Measurements from ENCODE around the gene EGLN1.
"Not testable (repeated sequence)": the region's sequence is repeated elsewhere in the genome, so short reads cannot be mapped to it uniquely, and the experiment has no call there.

The EGLN1 gene

DNA sequence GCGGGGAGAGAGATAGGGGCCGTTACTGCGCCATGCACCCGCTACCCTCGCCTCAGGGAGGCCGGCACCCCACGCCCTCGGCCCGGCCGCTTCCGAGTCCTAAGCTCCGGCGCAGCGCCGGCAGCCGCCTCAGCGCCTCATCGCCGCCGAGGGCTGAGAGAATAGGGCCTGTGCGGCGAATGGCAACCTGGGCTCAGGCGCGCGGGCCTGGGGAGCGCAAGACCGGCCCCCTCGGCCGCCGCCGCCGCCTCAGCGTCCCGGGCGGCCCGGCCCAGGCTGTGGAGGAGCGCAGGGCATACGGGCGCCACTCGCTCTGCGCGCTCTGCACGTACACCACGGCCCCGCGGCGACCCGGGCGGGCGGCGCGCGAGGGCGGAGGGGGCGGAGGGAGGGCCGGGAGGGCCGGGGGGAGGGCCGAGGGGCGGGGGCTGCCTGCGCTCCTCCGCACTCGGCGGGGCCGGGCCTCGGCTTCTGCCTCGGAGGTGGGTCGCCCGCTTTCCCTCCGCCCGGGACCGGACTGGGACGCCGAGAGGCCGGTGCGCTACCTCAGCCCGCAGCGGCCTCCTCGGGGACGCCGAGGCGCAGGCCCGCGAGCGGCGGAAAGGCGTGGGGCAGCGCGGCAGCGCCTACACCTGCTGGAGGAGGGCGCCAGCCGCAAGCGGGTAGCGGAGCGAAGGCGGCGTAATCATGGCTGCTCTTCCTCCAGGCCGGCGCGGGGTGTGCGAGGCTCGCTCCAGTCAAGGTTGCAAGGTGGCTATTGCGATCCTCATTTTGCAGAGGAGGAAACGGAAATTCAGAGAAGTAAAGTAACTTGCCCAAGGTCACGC, at the start of gene EGLN1:
Gene EGLN1, minus strand, starts transcription at position 317 of the 827 bp plus-strand sequence. CDS start 399 bp downstream, outside the sequence.
- DNase-seq (ENCODE audit: low read depth in 2 of 2) = peak; percentile 63 to 68

DNA sequence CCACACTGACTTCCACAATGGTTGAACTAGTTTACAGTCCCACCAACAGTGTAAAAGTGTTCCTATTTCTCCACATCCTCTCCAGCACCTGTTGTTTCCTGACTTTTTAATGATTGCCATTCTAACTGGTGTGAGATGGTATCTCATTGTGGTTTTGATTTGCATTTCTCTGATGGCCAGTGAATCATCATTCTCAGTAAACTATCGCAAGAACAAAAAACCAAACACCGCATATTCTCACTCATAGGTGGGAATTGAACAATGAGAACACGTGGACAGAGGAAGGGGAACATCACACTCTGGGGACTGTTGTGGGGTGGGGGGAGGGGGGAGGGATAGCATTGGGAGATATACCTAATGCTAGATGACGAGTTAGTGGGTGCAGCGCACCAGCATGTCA, 49.4 kb upstream of the EGLN1 start:
- DNase-seq (ENCODE audit: low read depth in 2 of 2) = not testable (repeated sequence)

DNA sequence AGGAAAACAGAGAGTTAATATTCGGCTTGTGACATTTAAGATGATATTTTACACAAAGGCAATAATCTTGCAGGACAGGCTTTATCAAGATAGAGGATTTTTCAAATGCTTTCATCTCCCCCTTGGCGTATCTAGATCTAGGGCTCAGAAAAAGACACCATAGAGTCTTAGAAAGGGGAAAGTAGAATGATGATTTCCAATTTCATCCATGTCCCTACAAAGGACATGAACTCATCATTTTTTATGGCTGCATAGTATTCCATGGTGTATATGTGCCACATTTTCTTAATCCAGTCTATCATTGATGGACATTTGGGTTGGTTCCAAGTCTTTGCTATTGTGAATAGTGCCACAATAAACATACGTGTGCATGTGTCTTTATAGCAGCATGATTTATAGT, 48.9 kb upstream of the EGLN1 start:
- DNase-seq (ENCODE audit: low read depth in 2 of 2) = not testable (repeated sequence)

DNA sequence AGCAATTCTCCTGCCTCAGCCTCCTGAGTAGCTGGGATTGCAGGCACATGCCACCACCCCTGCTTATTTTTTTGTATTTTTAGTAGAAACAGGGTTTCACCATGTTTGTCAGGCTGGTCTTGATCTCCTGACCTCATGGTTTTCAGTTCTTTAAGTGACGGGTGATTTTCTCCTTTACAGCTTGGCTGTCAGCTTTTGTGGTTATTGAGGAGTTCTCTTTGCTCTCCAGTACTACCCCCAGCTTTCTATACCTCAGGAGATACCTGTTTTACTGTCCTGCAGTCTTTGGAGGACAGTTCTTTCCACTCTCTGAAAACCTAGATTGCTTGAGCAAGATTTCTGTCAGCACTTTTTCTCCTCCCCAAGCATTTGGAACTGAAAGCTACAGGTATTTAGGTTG, 45.9 kb upstream of the EGLN1 start:
- DNase-seq (ENCODE audit: low read depth in 2 of 2) = no peak

DNA sequence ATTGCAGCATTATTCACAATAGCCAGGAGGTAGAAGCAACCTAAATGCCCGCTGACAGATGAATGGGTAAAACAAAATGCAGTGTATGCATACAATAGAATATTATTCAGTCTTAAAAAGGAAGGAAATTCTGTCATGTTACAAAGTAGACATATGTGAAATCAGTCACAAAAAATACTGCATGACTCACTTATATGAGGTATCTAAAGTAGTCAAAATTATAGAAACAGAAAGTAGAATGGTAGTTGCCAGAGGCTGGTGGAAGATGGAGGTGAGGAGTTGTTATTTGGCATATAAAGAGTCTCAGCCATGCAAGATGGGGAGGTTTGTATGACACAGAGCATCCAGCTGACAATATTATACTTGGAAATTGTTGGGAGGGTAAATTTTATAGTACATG, 43.0 kb upstream of the EGLN1 start:
- no peak for DNase-seq (ENCODE audit: low read depth in 2 of 2)

DNA sequence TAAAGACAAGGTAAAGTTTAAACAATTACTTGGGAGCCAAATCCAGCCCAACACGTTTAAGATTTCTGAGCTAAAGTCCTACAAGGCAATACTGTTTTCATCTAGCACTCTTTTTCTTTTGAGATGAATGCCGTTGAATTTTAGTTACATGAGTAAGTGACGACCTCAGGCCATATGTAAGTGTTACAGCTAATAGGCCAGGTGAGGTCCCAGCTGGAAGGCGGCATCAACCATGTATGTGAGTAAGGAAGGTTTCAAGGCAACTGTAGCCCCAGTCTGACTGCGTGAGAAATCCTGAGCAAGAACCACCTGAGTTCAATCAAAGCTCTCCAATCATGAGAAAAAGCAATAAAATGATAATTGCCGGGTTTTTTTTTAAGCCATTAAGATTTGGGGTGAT, 41.5 kb upstream of the EGLN1 start:
- no peak for DNase-seq (ENCODE audit: low read depth in 2 of 2)

DNA sequence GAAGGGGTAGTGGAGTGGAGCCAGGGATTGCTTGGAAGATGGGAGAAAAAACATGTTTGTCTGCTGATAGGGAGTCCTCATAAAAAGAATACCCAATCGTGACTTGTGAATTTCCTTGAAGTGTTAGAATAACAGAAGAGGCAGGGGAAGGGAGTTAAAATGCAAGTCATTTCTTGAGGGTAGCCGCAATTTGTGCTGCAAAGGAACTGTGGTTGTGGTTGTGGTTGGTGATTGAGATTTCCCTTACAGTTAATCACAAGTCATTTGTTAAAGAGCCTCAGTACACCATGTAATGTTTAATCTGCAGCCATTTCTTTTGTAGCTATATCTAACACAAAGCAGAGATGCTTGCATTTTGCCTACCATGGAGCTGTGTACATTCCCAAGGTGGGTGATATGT, 38.5 kb upstream of the EGLN1 start:
- DNase-seq (ENCODE audit: low read depth in 2 of 2) = peak; percentile 34 to 41

DNA sequence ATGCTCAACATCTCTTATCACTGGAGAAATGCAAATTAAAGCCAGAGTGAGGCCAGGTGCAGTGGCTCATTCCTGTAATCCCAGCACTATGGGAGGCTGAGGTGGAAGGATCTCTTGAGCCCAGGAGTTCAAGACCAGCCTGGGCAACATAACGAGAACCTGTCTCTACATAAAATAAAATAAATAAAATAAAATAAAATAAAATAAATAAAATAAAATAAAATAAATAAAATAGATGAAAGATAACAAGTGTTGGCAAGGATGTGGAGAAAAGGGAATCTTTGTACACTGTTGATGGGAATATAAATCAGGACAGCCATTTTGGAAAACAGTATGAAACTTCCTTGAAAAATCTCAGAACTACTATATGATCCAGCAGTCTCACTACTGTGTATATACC, 37.4 kb upstream of the EGLN1 start:
- not testable (repeated sequence) for DNase-seq (ENCODE audit: low read depth in 2 of 2)

DNA sequence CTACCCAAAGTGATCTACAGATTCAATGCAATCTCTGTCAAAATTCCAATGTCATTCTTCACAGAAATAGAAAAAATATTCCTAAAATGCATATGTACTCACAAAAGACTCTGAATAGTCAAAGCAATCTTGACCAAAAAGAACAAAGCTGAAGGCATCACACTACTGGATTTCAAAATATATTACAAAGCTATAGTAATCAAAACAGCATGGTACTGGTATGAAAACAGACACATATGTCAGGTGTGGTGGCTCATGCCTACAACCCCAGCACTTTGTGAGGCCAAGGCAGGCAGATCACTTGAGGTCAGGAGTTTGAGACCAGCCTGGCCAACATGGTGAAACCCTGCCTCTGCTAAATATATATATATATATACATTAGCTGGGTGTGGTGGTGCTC, 35.9 kb upstream of the EGLN1 start:
- DNase-seq (ENCODE audit: low read depth in 2 of 2) = not testable (repeated sequence)

DNA sequence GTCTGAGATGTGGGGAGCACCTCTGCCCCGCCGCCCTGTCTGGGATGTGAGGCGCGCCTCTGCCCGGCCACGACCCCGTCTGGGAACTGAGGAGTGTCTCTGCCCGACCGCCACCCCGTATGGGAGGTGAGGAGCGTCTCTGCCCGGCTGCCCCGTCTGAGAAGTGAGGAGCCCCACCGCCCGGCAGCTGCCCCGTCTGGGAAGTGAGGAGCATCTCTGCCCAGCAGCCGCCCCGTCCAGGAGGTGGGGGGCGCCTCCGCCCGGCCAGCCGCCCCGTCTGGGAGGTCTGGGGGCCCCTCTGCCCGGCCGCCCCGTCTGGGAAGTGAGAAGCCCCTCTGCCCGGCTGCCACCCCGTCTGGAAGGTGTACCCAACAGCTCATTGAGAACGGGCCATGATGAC, 32.0 kb upstream of the EGLN1 start:
- not testable (repeated sequence) for DNase-seq (ENCODE audit: low read depth in 2 of 2)

DNA sequence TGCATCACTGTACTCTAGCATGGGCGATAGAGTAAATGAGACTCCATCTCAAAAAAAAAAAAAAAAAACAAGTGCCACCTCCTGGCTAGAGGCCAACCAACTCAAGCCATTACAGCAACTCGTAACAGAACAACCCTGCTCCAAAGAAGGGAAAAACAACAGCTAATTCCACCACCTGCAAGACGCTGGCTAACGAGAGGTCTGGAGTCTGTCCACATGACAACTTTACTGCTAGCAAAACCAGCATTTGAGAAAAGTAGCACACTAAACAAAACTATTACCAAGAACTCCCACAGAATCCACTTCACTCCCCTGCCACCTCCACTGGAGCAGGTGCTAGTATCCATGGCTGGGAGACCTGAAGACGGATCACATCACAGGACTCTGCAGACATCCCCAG, 24.1 kb upstream of the EGLN1 start:
- no peak for DNase-seq (ENCODE audit: low read depth in 2 of 2)

DNA sequence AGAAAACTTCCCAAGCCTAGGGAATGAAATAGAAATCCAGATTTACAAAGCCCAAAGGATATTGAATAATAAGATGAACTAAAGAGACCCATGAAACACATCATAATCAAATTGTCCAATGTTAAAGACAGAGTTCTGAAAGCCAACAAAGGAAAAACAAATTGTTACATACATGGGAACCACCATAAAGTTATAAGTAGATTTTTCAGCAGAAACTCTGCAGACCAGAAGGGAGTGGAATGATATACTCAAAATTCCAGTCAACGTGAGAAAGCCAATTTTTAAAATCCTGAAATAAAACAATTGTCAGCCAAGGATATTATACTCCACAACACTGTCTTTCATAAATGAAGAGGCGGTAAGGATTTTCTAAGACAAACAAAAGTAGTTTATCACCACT, 22.0 kb upstream of the EGLN1 start:
- no peak for DNase-seq (ENCODE audit: low read depth in 2 of 2)

DNA sequence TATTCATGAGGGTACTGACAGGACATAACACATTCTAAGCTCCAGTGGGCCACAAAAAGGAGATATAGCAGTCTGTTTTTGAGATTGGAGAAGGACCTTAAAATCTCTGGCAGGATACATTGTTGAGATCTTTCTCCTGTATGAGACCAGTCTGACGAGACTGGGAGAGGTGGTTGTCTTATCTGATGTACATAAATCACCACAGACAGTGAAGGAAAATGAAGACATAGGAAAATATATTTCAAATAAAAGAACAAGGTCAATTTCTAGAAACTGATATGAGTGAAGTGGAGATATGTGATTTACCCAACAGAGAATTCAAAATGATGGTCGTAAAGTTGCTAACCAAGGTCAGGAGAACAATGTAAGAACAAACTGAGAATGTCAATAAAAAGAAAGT, 21.3 kb upstream of the EGLN1 start:
- no peak for DNase-seq (ENCODE audit: low read depth in 2 of 2)

DNA sequence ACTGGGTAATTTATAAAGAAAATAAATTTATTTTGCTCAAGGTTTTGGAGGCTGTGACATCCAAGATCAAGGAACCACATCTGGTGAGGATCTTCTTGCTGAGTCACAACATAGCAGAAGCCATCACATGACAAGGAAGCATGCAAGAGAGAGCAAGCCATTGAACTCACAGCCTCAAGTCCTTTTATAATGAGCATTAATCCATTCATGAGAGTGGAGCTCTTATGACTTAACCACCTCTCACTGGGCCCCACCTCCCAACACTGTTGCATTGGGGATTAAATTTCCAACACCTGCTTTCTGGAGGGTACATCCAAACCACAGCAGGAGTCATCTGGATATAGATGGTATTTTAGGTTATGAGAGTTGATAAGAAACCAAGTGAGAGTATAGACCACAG, 20.6 kb upstream of the EGLN1 start:
- no peak for DNase-seq (ENCODE audit: low read depth in 2 of 2)

DNA sequence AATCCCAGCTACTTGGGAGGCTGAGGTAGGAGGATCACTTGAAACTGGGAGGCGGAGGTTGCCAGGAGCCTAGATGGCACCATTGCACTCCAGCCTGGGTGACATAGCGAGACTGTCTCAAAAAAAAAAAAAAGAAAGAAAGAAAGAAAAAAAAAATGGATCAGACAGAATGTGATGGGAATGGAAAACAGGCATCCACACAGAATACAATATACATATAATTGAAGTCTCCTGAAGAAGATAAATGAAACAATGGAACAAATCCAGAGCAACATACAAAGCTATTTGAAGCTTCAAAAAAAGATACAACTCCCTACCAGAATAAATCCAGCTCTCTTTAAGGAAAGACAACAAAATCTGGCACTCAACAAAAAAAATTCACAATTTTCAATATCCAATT, 10.9 kb upstream of the EGLN1 start:
- DNase-seq (ENCODE audit: low read depth in 2 of 2) = no peak

DNA sequence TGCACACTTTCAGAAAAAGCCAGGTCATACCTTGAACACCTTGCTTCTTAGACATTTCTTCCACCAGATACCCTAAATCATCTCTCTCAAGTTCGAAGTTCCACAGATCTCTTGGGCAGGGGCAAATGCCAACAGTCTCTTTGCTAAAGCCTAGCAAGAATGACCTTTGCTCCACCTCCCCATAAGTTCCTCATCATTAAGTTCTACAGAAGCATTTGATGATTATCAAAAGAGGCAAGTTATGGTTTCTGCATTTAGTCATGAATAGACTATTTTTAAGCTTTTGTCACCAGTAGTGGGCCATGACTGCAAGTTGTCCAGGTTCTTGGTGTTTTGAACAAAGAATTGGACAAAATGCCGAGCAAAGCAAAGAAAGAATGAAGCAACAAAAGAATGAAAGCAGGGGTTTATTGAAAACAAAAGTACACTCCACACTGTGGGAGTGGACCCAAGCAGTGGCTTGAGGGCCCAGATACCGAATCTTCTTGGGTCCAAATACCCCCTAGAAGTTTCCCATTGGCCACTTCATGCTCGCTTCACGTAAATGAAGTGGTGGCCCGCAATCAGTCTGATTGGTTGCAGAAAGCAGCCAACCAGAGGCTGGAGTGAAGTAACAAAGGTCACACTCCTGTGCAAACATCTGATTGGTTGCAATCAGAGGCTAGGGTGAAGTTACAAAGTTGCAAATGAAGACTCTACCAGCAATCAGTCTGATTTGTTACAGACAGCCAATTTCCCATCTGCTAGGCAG, 9.8 kb upstream of the EGLN1 start:
- DNase-seq (ENCODE audit: low read depth in 2 of 2) = no peak

DNA sequence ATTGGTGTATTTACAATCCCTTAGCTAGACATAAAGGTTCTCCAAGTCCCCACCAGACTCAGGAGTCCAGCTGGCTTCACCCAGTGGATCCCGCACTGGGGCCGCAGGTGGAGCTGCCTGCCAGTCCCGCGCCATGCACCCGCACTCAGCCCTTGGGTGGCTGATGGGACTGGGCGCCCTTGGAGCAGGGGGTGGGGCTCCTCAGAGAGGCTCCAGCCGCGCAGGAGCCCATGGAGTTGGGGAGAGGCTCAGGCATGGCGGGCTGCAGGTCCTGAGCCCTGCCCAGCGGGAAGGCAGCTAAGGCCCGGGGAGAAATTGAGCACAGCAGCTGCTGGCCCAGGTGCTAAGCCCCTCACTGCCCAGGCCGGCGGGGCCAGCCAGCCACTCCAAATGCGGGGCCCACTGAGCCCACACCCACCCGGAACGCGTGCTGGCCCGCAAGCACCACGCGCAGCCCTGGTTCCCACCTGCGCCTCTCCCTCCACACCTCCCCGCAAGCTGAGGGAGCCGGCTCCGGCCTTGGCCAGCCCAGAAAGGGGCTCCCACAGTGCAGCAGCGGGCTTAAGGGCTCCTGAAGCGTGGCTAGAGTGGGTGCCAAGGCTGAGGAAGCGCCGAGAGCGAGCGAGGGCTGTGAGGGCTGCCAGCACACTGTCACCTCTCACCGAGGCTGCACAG, 8.7 kb upstream of the EGLN1 start:
- not testable (repeated sequence) for DNase-seq (ENCODE audit: low read depth in 2 of 2)

DNA sequence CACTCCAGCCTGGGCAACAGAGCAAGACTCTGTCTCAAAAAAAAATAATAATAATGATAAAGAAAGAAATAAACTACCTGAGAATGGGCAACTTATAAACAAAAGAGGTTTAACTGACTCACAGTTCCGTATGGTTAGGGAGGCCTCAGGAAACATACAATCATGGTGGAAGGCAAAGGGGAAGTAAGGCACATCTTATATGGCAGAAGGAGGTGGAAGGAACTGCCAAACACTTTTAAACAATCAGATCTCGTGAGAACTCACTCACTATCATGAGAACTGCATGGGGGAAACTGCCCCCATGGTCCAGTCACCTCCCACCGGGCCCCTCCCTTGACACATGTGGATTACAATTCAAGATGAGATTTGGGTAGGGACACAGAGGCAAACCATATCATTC, 6.3 kb upstream of the EGLN1 start:
- no peak for DNase-seq (ENCODE audit: low read depth in 2 of 2)

DNA sequence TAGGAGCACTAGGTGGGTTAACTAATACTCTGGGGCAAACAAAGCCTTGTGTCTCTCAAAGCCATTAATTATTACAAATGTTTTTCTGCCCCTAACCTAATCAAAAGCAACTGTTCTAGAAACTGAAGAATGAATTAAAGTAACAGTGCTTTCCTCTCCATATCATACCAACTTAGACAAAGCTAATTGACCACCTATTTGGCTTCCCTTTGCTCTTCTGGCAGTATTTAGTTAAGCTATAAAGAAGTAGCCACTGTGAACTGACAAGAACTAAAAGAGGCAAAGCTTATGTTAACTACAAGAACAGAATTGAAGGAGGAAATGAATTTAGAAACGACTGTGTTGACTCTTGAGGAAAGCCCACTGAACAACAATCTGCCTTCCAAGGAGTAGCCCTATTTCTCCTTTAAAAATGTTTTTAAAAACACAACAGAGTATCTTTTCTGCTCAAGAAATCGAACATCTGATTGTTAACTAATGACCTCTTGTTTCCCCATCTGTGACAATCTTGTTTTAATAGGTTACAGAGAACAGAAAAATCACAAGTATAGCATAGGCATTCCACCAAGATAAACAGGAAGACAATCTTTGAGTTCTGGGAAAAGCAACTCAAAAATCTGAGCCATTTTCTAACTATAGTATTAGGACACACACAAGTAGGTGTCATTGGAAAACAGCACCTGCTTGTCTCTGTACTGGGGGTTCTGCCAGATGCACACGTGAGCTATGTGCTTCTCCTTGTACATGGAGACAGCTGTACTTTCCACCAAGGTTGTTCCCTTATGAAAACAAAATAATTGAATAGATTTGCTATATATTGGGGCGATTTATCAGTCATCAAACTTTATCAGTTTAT, 3.1 kb upstream of the EGLN1 start:
- no peak for DNase-seq (ENCODE audit: low read depth in 2 of 2)

DNA sequence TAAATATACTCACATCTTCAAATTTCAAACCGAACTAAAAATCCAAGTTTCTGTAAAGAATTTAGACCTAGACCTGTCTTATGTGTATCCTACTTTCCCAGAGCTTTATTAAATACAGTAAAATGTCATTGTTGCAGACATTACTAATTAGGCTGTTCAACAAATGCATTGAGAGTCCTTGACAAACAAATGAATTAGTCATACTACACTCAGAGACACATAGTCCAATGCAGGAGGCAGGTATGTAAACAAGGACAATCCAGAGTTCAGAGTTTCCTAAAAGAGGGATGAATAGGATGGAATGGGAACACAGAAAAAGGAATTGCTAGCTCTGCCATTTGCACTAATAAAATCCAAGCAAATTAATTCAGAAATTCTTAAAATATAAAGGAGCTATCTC, 1.6 kb upstream of the EGLN1 start:
- DNase-seq (ENCODE audit: low read depth in 2 of 2) = no peak

DNA sequence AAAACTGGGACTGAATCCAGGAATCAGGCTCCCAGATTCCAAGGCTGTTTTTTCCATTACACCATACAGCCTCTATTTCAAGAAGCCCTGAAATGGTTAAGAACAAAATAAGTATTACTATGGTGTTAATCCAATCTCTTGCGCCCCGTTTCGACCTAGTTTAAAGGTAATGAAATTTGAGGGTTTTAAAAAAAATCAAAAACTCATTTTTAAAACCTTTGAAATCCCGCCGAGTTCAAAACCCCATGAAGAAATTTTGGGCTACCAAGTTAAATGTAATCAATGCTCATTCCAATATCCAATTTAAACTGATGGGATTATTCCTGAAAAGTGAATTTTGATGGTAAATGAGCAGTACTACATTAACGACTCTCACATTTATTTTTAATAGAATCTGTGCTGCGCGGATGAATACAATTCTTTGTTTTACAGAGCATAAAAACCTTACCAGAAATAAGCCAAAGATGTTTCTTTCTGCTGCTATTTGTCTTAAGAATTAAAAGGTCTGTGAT, 767 bp upstream of the EGLN1 start:
- DNase-seq (ENCODE audit: low read depth in 2 of 2) = no peak
